Measurements from ENCODE around the gene GPR89B.
"Not testable (repeated sequence)": the region's sequence is repeated elsewhere in the genome, so short reads cannot be mapped to it uniquely, and the experiment has no call there.

GPR89B gene

DNA sequence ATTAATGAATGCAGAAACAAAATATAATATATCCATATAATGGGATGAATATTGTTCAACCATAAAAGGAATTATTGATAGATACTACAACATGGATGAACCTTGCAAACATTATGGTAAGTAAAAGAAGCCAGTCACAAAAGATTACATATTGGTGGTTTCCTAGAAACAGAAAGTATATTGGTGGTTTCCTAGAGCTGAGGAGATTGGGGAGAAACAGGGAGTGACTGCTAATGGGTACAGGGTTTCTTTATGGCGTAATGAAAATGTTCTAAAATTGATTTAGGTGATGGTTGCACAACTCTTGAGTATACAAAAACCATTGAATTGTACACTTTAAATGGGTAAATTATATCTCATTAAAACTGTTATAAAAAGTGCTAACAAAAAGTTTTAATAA is 14.3 kb downstream of the GPR89B start:
- DNase-seq = not testable (repeated sequence)

DNA sequence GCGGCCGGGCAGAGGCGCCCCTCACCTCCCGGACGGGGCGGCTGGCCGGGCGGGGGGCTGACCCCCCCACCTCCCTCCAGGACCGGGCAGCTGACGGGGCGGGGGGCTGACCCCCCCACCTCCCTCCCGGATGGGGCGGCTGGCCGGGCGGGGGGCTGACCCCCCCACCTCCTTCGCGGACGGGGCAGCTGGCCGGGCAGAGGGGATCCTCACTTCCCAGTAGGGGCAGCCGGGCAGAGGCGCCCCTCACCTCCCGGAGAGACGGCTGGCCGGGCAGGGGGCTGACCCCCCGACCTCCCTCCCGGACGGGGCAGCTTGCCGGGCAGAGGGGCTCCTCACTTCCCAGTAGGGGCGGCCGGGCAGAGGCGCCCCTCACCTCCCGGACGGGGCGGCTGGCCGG is 21.3 kb downstream of the GPR89B start:
- not testable (repeated sequence) for DNase-seq

DNA sequence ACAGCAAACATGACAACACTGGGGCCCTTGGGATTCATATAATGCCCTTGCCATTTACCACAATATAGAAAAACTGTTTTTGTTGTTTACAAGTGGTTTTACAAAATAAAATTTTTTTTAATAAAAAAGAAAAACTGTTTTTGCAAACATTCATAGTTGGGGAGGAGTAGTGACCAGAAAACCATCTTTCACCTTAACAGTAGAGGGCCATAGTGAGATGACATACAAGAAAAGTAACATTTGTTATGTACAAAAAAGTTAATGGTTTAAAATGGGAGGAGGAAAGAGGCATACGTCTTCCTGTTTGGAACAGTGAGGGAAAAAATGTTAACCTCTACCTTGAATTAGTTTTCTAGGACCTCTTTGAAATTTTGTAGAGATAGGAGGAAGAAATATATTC is 30.7 kb downstream of the GPR89B start:
- DNase-seq = not testable (repeated sequence)

DNA sequence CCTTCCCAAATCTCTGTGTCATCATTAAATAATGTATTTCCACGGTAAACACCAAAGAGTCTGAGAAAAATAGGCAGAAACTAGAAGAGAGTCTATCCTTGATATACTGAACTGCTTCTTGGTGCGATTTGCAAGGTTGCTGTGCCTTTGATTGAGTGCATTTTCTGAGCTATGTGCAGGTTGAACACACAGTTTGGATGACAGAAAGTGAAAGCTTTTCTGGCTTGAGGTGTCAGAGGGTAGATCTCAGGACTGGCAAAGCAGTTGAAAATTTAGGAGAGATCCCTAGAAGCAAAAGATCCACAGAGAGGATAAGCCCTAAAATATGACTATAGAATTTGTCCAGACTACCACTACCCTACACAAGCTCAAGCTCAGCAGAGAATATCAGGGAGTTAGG is 31.5 kb downstream of the GPR89B start:
- not testable (repeated sequence) for DNase-seq

DNA sequence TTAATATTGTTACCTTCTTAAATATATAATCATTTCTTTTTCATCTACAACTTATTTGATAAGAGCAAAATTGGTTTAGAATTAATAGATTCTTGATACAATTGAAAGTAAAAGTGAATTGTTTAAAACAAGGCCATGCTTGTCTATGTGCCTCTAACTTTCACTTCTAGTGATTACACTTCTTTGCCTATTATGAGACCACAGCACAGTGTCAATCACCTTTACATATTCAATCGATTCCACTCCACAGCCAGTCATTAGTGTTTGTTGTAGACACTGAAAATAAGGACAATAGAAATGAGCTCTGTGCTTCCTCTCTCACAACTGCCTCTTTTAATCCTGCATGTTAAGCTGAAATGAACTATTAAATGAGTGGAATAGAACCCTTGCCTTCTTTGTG is 36.4 kb downstream of the GPR89B start:
- not testable (repeated sequence) for DNase-seq

DNA sequence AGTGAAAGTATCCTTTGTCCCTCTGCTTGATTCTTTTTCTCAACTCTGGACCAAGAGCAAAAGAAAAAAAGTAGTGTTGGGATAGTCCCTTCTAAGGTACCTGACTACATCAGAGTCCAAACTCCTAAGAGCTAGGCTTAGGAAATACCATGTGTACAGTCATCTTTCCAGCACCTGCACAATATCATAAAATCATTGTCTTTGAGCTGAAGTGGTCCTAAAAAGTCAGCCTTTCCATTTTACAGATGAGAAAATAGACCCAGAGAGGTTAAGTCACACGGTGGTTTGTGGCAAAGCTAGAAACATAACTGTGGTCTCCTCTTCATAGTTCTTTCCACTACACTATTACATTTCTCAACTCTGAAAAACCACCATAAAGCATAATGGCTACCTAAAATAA is 38.4 kb downstream of the GPR89B start:
- DNase-seq = not testable (repeated sequence)

DNA sequence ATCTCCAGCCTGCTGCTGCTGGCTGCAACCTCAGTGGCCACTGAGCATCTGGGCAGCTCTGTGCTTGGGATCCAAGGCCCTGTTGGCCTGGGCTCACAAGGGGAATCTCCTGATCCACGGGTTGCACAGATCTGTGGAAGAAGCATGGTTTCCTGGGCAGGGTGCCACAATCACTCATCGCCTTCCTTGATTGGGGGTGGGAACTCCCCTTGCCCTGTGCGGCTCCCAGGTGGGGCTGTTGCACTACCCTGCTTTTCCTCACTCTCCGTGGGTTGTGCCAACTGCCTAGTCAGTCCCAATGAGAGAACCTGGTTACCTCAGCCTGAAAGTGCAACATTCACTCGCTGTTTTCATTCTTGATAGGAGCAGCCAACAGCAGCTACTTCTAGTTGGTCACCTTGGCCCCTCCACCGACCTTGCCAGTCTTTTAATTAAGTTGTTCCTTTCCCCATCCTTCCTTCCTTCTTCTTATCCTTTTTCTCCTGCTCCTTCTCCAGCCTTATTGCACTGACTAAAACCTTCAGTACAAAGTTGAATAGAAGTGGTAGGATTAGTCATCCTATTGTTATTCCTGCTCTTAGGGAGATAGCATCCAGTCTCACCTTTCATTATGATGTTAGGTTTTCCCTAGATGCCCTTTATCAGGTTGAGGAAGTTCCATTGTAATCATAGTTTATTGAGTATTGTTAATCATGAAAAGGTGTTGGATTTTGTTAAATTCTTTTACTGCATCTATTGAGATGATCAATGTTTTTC is 50.9 kb downstream of the GPR89B start:
- not testable (repeated sequence) for DNase-seq

DNA sequence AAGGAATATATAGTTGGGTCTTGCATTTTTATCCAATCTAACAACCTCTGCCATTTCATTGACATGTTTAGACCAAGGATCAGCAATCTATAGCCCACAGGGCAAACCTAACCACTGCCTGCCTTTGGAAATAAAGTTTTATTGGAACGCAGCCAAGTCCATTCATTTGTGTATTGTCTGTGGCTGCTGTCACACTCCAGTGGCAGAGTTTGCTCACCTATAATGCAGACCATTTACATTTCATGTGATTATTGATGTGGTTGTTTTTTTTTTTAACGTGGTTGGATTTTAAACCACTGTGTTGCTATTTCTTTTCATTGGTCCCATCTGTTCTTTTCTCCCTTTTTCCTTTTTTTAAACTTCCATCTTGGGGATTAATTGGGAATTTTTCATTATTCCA is 57.2 kb downstream of the GPR89B start:
- DNase-seq = peak; percentile 18

DNA sequence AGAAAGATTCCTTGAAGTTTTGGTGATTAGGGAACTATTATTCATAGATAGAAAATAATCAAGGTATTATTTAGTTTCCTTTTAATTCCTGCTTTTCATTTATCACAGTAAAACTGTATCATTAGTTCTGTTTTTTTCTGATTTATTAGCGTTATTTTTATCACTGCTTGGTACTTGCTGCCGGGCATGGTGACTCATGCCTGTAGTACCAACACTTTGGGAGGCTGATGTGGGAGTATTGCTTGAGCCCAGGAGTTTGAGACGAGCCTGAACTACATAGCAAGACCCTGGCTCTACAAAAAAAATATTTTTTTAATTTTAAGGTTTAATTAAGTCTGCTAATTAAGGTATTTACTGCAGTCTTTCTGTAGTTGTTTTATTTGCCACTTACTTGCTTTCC is 59.7 kb downstream of the GPR89B start:
- DNase-seq = not testable (repeated sequence)

DNA sequence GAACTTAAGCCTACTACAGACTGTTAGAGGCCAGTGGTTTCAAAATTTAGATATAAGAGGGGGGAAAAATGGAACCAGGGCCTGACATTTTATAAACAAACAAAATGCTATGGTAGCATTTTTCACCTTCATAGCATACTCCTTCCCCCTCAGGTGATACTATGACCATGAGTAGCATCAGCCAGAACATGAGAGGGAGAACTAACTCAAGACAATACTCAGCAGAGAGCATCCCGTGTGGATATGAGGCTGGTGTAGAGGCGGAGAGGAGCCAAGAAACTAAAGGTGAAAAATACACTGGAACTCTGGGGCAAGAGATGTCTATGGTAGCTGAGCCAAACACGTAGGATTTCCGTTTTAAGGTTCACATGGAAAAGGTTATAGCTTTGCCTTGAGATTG is 64.7 kb downstream of the GPR89B start:
- not testable (repeated sequence) for DNase-seq

DNA sequence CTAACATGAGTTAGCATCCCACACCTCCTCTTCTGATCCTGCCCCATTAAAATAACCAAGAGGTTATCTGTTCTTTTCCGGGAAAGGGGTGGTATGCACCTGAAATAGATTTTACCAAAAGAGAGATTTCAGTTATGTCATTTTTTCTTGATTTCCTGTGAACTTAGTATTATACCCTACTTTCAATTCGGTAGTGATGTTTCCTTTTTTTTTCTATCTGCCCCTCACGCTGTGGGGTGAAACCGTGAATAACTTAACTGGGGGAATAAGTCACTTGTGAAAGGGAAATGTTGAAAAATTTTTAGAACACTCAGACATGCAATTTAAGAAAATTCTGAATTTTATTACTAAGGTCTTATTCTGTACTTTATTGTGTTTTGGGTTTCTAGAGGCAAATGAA is 65.2 kb downstream of the GPR89B start:
- not testable (repeated sequence) for DNase-seq

DNA sequence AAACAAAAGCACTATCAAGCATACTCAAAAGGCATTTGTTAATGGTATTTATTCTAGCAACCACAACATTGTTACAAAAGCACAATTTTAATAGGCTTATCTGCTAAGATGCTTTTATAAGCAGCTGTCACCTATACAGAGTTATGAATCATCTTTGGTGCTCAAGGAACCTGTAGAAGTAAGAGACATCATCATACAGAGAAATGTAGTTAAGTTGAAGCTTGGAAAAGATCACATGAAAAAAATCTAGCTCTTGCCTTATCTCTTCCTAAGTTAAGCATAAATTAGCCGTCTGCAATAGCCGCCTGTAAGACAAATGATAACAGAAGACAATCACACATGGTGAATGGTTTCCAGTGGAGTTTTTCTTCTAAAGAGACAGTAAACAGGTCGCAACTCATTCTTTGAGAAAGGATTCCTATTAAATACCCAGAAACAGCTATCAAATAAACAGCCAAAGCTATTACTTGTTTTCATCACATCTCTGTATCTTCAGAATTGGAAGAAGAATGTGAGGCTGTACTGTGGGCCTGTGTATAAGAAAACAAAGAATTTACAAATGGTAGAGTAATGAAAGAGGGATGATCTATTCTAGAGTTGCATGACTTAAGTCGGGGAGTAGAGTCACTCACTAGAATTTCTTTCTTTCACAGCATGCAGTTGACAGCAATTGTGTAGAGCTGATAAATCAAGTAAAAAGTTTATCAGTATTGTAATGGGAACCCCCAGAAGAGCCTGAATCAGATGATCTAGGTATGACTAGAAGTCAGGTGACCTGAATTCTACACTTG is 65.8 kb downstream of the GPR89B start:
- DNase-seq = not testable (repeated sequence)

DNA sequence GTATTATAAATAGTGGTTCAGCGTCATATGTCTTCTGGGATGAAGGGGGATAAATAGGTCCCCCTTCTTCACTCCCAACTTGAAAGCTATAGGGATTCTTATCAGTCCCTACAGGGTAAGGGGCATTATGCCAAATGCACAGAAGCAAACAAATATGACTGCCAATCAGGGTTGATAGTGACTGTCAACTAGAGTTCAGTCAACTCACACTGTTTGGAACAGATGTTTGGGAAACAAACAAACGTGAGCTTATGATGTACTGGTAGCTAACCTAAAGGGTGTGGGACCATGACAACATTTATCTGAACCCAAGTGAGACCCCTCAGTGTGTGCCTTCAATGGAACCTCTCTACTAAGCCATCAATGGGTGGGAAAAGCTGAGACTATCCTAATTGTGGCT is 67.9 kb downstream of the GPR89B start:
- not testable (repeated sequence) for DNase-seq

DNA sequence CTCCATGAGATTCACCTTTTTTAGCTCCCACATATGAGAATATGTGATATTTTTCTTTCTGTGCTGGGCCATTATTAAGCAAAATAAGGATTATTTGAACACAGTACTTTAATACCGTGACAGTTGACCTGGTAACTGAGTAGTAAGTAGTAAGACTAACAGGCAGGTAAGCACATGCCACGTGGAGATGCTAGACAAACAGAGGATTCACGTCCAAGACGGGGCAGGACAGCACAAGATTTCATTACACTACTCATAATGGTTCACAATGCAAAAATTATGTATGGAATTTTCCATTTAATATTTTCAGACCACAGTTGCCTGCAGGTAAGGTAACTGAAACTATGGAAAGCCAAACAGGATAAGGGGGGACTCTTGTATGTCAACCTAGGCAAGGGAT is 79.5 kb downstream of the GPR89B start:
- not testable (repeated sequence) for DNase-seq

DNA sequence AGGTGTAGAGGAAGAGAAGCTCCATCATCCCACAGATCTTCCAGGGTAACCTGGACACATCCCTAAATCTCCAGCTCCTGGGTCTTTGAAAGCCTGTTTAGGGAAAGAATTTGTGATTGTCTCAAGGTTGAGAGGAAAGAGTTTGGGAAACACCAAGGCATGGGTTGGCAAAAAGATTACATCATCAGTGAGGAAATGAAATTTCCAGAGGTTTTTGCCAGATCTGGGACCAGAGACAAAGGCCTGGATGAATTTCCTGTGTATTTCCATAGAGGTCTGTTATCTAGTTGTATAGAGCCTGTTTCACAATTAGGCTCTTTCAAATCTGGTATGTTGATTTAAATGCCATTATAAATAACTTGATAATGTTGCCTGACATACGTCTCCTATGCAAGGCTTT is 82.3 kb downstream of the GPR89B start:
- no peak for DNase-seq

DNA sequence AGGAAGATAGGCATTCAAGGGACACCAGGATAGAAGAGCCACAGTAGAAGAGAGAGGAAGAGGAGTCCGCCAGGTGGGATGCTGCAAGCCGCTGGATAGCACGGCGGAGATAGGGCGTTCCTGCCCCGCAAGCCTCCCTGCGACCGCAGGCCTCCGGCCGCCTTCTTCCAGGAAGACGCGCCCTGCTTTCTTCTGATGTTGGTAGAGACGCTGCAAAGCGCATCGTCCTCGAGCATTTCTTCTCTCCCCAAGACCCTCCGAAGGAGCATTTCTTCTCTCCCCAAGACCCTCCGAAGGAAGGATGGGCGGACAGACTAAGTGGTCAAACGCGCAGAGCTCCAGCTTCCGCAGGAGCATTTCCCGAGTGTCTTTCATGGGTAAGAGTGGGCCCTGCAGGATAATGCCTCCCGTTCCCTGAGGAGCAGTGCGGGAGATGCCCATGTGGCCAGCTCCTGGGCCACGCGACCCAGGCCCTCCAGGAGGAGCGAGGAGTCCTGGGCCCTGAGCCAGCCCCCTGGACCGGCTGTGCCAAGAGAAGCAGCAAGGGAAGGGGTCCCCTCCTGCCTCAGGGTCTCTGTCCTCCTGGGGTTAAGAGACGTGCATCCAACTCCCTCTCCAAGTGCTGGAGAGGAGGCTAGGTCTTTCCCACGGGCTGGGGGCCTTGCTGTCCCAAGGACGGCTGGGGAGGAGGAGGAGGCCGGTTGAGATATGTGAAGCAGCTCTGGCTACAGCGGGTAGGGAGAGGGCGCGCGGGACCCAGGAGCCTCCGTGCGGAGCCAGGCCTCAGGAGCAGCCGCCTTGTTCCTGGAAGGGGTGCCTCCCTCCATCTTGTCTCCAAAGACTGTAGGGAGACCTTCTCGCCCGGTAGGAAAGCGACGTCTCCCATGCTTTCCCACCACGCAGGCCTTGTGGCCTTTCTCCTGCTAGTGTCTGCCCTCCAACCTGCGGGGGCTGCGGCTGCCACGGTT is 85.2 kb downstream of the GPR89B start:
- not testable (repeated sequence) for DNase-seq

DNA sequence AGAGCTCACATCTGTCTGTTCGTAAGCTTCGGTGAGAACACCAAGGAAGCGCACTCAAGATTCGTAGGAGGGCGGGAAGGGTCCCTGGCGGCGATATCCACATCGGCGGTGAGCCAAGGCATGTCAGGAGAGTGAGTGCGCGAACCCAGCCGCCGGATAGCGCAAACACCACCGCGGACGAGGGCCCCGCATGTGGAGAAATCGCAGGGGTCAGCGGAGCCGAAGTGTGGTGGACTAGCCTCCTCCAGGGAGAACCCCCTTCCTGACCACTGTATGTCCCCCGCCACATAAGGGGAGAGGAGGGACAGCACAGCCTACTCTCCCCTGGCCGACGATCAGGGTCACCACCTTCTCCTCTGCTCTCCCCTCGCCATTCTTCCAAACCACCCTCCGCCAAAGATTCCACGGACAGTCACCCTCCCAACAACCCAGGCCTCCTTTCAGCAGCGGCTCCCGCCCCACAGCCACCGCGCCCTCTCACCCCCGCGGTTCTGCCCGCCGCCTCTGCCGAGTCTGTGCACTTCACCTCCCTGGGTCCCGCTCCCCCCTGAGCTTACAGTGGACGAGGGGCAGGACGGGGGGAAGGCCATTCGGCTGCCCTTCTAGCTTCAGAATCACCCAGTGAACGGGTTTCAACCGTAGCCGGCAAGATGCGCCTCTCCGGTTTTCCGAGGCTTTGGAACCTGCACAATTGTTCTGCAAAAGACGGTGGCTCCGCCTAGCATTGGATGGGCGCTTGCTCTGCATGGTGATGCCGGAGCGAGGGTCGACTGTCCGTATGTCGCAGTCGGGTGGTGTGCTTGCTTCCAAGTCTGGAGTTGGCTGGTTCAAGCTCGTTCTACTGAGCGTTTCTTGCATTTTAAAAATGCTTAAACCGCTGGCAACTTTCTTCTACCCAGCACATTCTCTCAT is 86.3 kb downstream of the GPR89B start:
- not testable (repeated sequence) for DNase-seq

DNA sequence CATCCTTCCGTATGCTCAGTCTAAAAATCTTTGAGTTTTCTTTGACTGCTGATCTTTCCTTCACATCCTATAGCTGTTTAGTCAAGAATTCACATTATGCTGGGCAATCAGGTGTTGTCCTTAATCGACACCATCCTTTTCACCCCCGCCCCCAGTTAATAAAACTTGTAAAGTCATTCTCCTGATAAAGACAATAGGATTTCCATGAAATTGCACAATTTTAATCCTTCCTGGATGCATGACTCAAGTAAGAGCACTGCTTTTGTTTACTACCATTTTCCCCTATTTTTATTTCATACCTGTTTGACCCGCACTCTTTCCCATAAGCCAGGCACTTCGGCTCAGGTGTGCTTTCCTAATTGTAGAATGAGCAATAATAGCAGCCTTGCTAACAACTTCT is 96.7 kb downstream of the GPR89B start:
- not testable (repeated sequence) for DNase-seq

DNA sequence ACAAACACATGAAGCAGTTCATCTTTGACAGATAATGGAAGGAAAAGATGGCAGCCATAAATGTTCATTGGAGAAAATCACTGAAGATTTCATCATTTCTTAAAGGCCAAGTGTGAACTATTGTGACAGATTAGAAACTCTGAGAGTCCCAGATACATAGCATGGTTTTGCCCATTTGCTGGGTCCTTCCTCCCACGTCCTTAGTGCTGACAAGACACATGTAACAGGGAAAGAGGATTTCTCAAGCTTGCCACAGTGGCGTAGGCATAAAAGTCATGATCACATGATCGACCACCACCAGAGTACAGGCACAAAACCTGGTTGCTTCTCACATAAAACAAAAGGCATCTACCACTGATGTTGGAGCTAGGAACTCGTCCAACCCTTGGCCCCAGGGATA is 98.8 kb downstream of the GPR89B start:
- not testable (repeated sequence) for DNase-seq

DNA sequence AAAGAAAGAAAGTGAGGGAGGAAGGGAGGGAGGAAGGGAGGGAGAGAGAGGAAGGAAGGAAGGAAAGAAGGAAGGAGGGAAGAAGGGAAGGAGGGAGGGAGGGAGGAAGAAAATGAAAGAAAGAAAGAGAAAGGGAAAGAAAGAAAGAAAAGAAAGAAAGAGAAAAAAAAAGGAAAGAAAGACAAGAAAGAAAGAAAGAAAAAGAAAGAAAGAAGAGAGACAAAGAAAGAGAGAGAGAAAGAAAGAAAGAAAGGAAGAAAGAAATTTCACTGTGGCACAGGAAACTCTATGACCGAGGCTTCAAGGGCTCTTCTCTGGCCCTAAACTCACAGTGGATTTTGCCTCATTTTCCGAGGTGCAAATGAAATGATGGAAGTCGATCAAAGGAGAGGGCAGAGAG is 104.0 kb downstream of the GPR89B start:
- DNase-seq = not testable (repeated sequence)

DNA sequence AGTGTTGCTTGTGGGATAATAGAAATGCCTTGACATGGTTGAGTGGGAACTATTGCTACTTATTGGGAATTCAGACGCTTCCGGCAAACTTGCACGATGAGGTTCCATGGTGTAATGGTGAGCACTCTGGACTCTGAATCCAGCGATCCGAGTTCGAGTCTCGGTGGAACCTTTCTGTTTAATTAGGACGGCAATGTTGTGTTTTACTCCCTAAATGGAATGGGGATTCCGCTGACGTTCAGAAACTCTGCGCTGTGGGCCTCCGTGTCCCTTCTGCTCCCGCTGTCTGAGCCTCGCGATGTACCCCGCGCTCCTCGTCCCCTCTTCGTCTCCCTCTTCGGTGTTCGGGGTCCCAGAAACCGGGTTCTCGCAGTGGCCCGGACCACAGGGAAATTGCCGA is 104.5 kb downstream of the GPR89B start:
- not testable (repeated sequence) for DNase-seq

DNA sequence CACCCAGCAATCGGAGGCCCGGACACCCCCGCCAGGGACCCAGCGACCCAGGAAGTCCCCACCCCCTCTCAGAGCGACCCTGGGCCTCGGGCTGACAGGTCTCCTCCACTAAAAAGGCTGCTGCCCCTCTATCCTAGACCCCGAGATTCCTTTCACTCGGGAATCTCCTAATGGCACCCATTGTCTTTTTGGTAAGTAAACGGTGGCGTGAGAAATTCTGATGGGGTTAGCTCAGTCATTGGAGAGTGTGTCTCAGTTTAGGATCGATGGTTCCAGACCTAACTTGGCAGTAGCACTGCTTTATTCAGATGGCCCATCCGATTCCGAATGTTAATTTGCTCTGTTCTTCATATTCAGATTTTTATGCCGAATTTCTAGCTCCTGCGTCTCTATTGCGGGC is 104.9 kb downstream of the GPR89B start:
- DNase-seq = not testable (repeated sequence)
